HEK293 (cell line): ENCODE measurements around the gene AK9.

Source experiments
- CTCF ChIA-PET: fragments of 350-600 bp; formaldehyde crosslinking; extraction: SDS; loops from one replicate; lab custom pipeline; 2021; ENCODE audit warnings: antibody characterized with exemption; lab: Yijun Ruan, JAX
- POLR2A ChIA-PET: fragments of 300-600 bp; formaldehyde crosslinking; extraction: SDS; loops from one replicate; lab custom pipeline; 2020; ENCODE audit warnings: antibody characterized with exemption, inconsistent platforms; lab: Yijun Ruan, JAX
- H3K27ac ChIP-seq: fragments of 200-500 bp; sonication (Bioruptor generic); 2 replicates; pipeline ENCODE4 v1.5.1; 2014; ENCODE audit warnings: low read depth, low read length, control low read depth, inconsistent platforms; ENCODE audit errors: extremely low read depth
- H3K36me3 ChIP-seq, 2 experiments: fragments of 200-500 bp in 1 of 2; sonication (Bioruptor generic) in 1 of 2; 1 replicate in 1 of 2; 2 replicates in 1 of 2; pipeline ENCODE4 v1.5.1; 2014 to 2017; ENCODE audit warnings: inconsistent platforms in 2 of 2, low read length in 2 of 2; ENCODE audit not compliant: control insufficient read depth in 2 of 2, insufficient read depth in 1 of 2
- H3K4me1 ChIP-seq: fragments of 200-500 bp; sonication (Bioruptor generic); 2 replicates; pipeline ENCODE4 v1.5.1; 2014; ENCODE audit warnings: mild to moderate bottlenecking, low read length, inconsistent platforms; ENCODE audit not compliant: control insufficient read depth, insufficient read depth
- H3K4me3 ChIP-seq: 2 replicates; pipeline ENCODE4 v1.5.1; 2011; ENCODE audit warnings: low read depth, mild to moderate bottlenecking, control low read depth, low read length, moderate library complexity
- H3K9me3 ChIP-seq: fragments of 200-500 bp; sonication (Bioruptor generic); 2 replicates; pipeline ENCODE4 v1.5.1; 2014; ENCODE audit warnings: low read depth, low read length, inconsistent platforms; ENCODE audit not compliant: control insufficient read depth, insufficient read depth
- GLI2 ChIP-seq: fragments of 450-650 bp; formaldehyde crosslinking; IDR thresholded peaks from 2 replicates; pipeline ENCODE4; 2017; ENCODE audit warnings: missing biosample characterization, missing genetic modification characterization, low read depth, borderline replicate concordance
- OSR2 ChIP-seq: fragments of 450-650 bp; formaldehyde crosslinking; IDR thresholded peaks from 2 replicates; pipeline ENCODE4 v1.5.1; 2016; ENCODE audit warnings: missing biosample characterization, missing genetic modification characterization
- PRDM2 ChIP-seq: fragments of 450-650 bp; formaldehyde crosslinking; IDR thresholded peaks from 2 replicates; pipeline ENCODE4 v1.5.1; 2016; ENCODE audit warnings: missing biosample characterization, missing genetic modification characterization, borderline replicate concordance
- SP3 ChIP-seq: fragments of 450-650 bp; formaldehyde crosslinking; IDR thresholded peaks from 2 replicates; pipeline ENCODE4 v1.5.1; 2016; ENCODE audit warnings: missing biosample characterization, missing genetic modification characterization
- ZFHX2 ChIP-seq: fragments of 450-650 bp; formaldehyde crosslinking; conservative IDR thresholded peaks from 2 replicates; pipeline ENCODE4 v1.5.1; 2016; ENCODE audit warnings: missing biosample characterization, missing genetic modification characterization
- ZNF16 ChIP-seq: fragments of 450-650 bp; formaldehyde crosslinking; IDR thresholded peaks from 2 replicates; pipeline ENCODE4 v1.5.1; 2016; ENCODE audit warnings: low read depth, missing biosample characterization, missing genetic modification characterization
- ZNF169 ChIP-seq: fragments of 450-650 bp; formaldehyde crosslinking; IDR thresholded peaks from 2 replicates; pipeline ENCODE4 v1.5.1; 2016; ENCODE audit warnings: missing biosample characterization, missing genetic modification characterization
- ZNF248 ChIP-seq: fragments of 450-650 bp; formaldehyde crosslinking; IDR thresholded peaks from 2 replicates; pipeline ENCODE4 v1.5.1; 2017; ENCODE audit warnings: missing biosample characterization, missing genetic modification characterization
- ZNF274 ChIP-seq, 2 experiments: fragments of 200-500 bp in 1 of 2; fragments of 450-650 bp in 1 of 2; sonication (Bioruptor generic) in 1 of 2; formaldehyde crosslinking in 1 of 2; IDR thresholded peaks; 2 replicates each; pipeline versions ENCODE4 v1.5.1 to v1.6.1; 2014 to 2016; ENCODE audit warnings: borderline replicate concordance in 1 of 2, inconsistent platforms in 1 of 2, low read length in 1 of 2, missing biosample characterization in 1 of 2, missing genetic modification characterization in 1 of 2
- ZNF302 ChIP-seq: fragments of 450-650 bp; formaldehyde crosslinking; IDR thresholded peaks from 2 replicates; pipeline ENCODE4 v1.5.1; 2016; ENCODE audit warnings: missing biosample characterization, missing genetic modification characterization, low read depth
- ZNF560 ChIP-seq: fragments of 450-650 bp; formaldehyde crosslinking; IDR thresholded peaks from 2 replicates; pipeline ENCODE4 v1.5.1; 2017; ENCODE audit warnings: missing biosample characterization, missing genetic modification characterization, borderline replicate concordance
- ZNF664 ChIP-seq: fragments of 450-650 bp; formaldehyde crosslinking; IDR thresholded peaks from 2 replicates; pipeline ENCODE4 v1.5.1; 2016; ENCODE audit warnings: missing biosample characterization, missing genetic modification characterization
- ZNF670 ChIP-seq: fragments of 450-650 bp; formaldehyde crosslinking; IDR thresholded peaks from 2 replicates; pipeline ENCODE4 v1.5.1; 2016; ENCODE audit warnings: missing biosample characterization, missing genetic modification characterization, low read depth
- ZNF792 ChIP-seq: fragments of 450-650 bp; formaldehyde crosslinking; IDR thresholded peaks from 2 replicates; pipeline ENCODE4 v1.5.1; 2016; ENCODE audit warnings: missing biosample characterization, missing genetic modification characterization
- TF ChIP-seq, protein P1 (sequence below): fragments of 450-650 bp; formaldehyde crosslinking; IDR thresholded peaks from 2 replicates; pipeline ENCODE4 v1.5.0; 2017; ENCODE audit warnings: missing biosample characterization, missing genetic modification characterization, borderline replicate concordance
- TF ChIP-seq, protein P2 (sequence below): fragments of 450-650 bp; formaldehyde crosslinking; conservative IDR thresholded peaks from 2 replicates; pipeline ENCODE4 v1.5.1; 2016; ENCODE audit warnings: low read depth, missing biosample characterization, missing genetic modification characterization
- TF ChIP-seq, protein P3 (sequence below): fragments of 450-650 bp; formaldehyde crosslinking; IDR thresholded peaks from 2 replicates; pipeline ENCODE4 v1.5.1; 2016; ENCODE audit warnings: missing biosample characterization, missing genetic modification characterization

Gene AK9

GRCh38 chr6:109490713-109491112 is 200.3 kb downstream of the AK9 start:
- CTCF ChIA-PET = interaction anchor here (0.6 kb wide), 1 partner anchor 303 kb away, joined by 3 read pairs; no protein-coding TSS in a partner anchor

GRCh38 chr6:109488001-109488400 is 203.0 kb downstream of the AK9 start:
- Histone ChIP-seq H3K4me1 (peaks cover 7% of the 10 kb centered on the region; the same call in 1 of the 2 replicates), H3K4me3 (no peak overlapping the region), H3K9me3 (no peaks in the 10 kb centered on the region), H3K27ac (no peak overlapping the region), H3K36me3 (no peaks in the 10 kb centered on the region)
- ChIA-PET CTCF (interaction anchor here (0.7 kb wide), 1 partner anchor 206 kb away, joined by 6 read pairs; no protein-coding TSS in a partner anchor), POLR2A (interaction anchor here (0.7 kb wide), 1 partner anchor 199 kb away, joined by 4 read pairs; no protein-coding TSS in a partner anchor)
- TF ChIP-seq ZNF560 (no peak), ZNF274 (IDR thresholded peaks at IDR 0.05; ENCODE audit: low read length) (no peak), ZNF274 (tag by site-specific recombination; IDR thresholded peaks at IDR 0.05; ENCODE audit: borderline replicate concordance) (no peak), ZNF16 (tag by site-specific recombination) (no peak), ZNF169 (no peak), ZNF792 (tag by site-specific recombination) (no peak), SP3 (tag by site-specific recombination) (no peak), GLI2 (tag by site-specific recombination) (no peak), PRDM2 (tag by site-specific recombination) (no peak), ZNF248 (tag by site-specific recombination) (no peak), ZNF670 (no peak), ZNF664 (tag by site-specific recombination) (no peak), ZNF302 (tag by site-specific recombination) (no peak)
- TF ChIP-seq, protein P1, sequence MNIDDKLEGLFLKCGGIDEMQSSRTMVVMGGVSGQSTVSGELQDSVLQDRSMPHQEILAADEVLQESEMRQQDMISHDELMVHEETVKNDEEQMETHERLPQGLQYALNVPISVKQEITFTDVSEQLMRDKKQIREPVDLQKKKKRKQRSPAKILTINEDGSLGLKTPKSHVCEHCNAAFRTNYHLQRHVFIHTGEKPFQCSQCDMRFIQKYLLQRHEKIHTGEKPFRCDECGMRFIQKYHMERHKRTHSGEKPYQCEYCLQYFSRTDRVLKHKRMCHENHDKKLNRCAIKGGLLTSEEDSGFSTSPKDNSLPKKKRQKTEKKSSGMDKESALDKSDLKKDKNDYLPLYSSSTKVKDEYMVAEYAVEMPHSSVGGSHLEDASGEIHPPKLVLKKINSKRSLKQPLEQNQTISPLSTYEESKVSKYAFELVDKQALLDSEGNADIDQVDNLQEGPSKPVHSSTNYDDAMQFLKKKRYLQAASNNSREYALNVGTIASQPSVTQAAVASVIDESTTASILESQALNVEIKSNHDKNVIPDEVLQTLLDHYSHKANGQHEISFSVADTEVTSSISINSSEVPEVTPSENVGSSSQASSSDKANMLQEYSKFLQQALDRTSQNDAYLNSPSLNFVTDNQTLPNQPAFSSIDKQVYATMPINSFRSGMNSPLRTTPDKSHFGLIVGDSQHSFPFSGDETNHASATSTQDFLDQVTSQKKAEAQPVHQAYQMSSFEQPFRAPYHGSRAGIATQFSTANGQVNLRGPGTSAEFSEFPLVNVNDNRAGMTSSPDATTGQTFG (tag by site-specific recombination) = no peak
- TF ChIP-seq, protein P2, sequence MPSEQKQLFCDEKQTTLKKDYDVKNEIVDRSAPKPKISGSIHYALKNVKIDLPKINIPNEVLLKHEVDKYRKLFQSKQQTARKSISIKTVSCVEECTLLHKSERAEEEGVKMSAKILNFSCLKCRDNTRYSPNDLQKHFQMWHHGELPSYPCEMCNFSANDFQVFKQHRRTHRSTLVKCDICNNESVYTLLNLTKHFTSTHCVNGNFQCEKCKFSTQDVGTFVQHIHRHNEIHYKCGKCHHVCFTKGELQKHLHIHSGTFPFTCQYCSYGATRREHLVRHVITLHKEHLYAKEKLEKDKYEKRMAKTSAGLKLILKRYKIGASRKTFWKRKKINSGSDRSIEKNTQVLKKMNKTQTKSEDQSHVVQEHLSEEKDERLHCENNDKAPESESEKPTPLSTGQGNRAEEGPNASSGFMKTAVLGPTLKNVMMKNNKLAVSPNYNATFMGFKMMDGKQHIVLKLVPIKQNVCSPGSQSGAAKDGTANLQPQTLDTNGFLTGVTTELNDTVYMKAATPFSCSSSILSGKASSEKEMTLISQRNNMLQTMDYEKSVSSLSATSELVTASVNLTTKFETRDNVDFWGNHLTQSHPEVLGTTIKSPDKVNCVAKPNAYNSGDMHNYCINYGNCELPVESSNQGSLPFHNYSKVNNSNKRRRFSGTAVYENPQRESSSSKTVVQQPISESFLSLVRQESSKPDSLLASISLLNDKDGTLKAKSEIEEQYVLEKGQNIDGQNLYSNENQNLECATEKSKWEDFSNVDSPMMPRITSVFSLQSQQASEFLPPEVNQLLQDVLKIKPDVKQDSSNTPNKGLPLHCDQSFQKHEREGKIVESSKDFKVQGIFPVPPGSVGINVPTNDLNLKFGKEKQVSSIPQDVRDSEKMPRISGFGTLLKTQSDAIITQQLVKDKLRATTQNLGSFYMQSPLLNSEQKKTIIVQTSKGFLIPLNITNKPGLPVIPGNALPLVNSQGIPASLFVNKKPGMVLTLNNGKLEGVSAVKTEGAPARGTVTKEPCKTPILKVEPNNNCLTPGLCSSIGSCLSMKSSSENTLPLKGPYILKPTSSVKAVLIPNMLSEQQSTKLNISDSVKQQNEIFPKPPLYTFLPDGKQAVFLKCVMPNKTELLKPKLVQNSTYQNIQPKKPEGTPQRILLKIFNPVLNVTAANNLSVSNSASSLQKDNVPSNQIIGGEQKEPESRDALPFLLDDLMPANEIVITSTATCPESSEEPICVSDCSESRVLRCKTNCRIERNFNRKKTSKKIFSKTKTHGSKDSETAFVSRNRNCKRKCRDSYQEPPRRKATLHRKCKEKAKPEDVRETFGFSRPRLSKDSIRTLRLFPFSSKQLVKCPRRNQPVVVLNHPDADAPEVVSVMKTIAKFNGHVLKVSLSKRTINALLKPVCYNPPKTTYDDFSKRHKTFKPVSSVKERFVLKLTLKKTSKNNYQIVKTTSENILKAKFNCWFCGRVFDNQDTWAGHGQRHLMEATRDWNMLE (tag by site-specific recombination) = no peak

More at GRCh38 chr6:109490713-109491112, 200.3 kb downstream of the AK9 start:
- Histone ChIP-seq H3K4me1 (peaks cover 7% of the 10 kb centered on the region), H3K4me3 (no peak overlapping the region), H3K36me3 (no peaks in the 10 kb centered on the region), H3K9me3 (no peaks in the 10 kb centered on the region), H3K27ac (no peak overlapping the region)
- TF ChIP-seq OSR2 (tag by site-specific recombination) (no peak), ZFHX2 (tag by site-specific recombination) (peak; percentile 37)
- TF ChIP-seq, protein P3, sequence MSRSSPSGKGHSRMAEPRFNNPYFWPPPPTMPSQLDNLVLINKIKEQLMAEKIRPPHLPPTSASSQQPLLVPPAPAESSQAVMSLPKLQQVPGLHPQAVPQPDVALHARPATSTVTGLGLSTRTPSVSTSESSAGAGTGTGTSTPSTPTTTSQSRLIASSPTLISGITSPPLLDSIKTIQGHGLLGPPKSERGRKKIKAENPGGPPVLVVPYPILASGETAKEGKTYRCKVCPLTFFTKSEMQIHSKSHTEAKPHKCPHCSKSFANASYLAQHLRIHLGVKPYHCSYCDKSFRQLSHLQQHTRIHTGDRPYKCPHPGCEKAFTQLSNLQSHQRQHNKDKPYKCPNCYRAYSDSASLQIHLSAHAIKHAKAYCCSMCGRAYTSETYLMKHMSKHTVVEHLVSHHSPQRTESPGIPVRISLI (tag by site-specific recombination) = 0 out of 2 replicates have a peak, but pooled peaks have one; percentile 26
- POLR2A ChIA-PET = interaction anchor here (1.6 kb wide), 1 partner anchor 50 kb away, joined by 5 read pairs; the partner anchor contains the start of genes PPIL6 and SMPD2
